Measurements from ENCODE around the gene IDI2. TPM values are rescaled to one million over a fixed set of nuclear protein-coding genes. Genes with fewer than 3 reads are reported as not detected.
A peak's percentile ranks its signal among the peaks of the same experiment; 100 is the strongest.

Gene IDI2
- total and polyA plus RNA-seq, 2 of the 13 experiments (the other 11 are each of a cell fraction or from before 2014, with no cell fraction given) = not detected

GRCh38 chr10:987870-988666 lies 37.6 kb downstream of the IDI2 start, which contains the start of gene GTPBP4 (continued):
- TF ChIP-seq, protein P1, sequence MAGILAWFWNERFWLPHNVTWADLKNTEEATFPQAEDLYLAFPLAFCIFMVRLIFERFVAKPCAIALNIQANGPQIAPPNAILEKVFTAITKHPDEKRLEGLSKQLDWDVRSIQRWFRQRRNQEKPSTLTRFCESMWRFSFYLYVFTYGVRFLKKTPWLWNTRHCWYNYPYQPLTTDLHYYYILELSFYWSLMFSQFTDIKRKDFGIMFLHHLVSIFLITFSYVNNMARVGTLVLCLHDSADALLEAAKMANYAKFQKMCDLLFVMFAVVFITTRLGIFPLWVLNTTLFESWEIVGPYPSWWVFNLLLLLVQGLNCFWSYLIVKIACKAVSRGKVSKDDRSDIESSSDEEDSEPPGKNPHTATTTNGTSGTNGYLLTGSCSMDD (CRISPR knock-in tag; IDR thresholded peaks at IDR 0.05) = no peak
- no peak for TF ChIP-seq NR2F1 (CRISPR knock-in tag; IDR thresholded peaks at IDR 0.05)
- TF ChIP-seq, protein P2, sequence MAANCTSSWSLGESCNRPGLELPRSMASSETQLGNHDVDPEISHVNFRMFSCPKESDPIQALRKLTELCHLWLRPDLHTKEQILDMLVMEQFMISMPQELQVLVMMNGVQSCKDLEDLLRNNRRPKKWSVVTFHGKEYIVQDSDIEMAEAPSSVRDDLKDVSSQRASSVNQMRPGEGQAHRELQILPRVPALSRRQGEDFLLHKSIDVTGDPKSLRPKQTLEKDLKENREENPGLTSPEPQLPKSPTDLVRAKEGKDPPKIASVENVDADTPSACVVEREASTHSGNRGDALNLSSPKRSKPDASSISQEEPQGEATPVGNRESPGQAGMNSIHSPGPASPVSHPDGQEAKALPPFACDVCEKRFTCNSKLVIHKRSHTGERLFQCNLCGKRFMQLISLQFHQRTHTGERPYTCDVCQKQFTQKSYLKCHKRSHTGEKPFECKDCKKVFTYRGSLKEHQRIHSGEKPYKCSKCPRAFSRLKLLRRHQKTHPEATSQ (CRISPR knock-in tag; IDR thresholded peaks at IDR 0.05; ENCODE audit: borderline replicate concordance) = no peak
- TF ChIP-seq ZBTB21 (CRISPR knock-in tag; IDR thresholded peaks at IDR 0.05) = no peak
- TF ChIP-seq PRDM15 (CRISPR knock-in tag; IDR thresholded peaks at IDR 0.05) = no peak
- TF ChIP-seq ZNF709 (CRISPR knock-in tag; IDR thresholded peaks at IDR 0.05) = peak; percentile 95
- TF ChIP-seq, protein P3, sequence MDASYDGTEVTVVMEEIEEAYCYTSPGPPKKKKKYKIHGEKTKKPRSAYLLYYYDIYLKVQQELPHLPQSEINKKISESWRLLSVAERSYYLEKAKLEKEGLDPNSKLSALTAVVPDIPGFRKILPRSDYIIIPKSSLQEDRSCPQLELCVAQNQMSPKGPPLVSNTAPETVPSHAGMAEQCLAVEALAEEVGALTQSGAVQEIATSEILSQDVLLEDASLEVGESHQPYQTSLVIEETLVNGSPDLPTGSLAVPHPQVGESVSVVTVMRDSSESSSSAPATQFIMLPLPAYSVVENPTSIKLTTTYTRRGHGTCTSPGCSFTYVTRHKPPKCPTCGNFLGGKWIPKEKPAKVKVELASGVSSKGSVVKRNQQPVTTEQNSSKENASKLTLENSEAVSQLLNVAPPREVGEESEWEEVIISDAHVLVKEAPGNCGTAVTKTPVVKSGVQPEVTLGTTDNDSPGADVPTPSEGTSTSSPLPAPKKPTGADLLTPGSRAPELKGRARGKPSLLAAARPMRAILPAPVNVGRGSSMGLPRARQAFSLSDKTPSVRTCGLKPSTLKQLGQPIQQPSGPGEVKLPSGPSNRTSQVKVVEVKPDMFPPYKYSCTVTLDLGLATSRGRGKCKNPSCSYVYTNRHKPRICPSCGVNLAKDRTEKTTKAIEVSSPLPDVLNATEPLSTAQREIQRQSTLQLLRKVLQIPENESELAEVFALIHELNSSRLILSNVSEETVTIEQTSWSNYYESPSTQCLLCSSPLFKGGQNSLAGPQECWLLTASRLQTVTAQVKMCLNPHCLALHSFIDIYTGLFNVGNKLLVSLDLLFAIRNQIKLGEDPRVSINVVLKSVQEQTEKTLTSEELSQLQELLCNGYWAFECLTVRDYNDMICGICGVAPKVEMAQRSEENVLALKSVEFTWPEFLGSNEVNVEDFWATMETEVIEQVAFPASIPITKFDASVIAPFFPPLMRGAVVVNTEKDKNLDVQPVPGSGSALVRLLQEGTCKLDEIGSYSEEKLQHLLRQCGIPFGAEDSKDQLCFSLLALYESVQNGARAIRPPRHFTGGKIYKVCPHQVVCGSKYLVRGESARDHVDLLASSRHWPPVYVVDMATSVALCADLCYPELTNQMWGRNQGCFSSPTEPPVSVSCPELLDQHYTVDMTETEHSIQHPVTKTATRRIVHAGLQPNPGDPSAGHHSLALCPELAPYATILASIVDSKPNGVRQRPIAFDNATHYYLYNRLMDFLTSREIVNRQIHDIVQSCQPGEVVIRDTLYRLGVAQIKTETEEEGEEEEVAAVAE (CRISPR knock-in tag; IDR thresholded peaks at IDR 0.05; ENCODE audit: borderline replicate concordance) = peak; percentile 66; the same call in 1 of the 2 replicates
- no peak for TF ChIP-seq TAF15 (IDR thresholded peaks at IDR 0.05; ENCODE audit: low read depth, low read length, poor library complexity, severe bottlenecking)
- peak; percentile 43; the same call in 1 of the 2 replicates for TF ChIP-seq MYNN (CRISPR knock-in tag; IDR thresholded peaks at IDR 0.05; ENCODE audit: low read depth)
- no peak for TF ChIP-seq ATF7 (IDR thresholded peaks at IDR 0.05)
- TF ChIP-seq ATF7 (CRISPR knock-in tag; IDR thresholded peaks at IDR 0.05) = no peak
- no peak for TF ChIP-seq FOXP4 (CRISPR knock-in tag; IDR thresholded peaks at IDR 0.05)
